ENCODE data around the gene NPVF. TPM values are rescaled to one million over a fixed set of nuclear protein-coding genes. Genes with fewer than 3 reads are reported as not detected.
A peak's percentile ranks its signal among the peaks of the same experiment; 100 is the strongest.

The NPVF gene
- total RNA-seq, 1 experiment from 2014 or later: not detected

DNA sequence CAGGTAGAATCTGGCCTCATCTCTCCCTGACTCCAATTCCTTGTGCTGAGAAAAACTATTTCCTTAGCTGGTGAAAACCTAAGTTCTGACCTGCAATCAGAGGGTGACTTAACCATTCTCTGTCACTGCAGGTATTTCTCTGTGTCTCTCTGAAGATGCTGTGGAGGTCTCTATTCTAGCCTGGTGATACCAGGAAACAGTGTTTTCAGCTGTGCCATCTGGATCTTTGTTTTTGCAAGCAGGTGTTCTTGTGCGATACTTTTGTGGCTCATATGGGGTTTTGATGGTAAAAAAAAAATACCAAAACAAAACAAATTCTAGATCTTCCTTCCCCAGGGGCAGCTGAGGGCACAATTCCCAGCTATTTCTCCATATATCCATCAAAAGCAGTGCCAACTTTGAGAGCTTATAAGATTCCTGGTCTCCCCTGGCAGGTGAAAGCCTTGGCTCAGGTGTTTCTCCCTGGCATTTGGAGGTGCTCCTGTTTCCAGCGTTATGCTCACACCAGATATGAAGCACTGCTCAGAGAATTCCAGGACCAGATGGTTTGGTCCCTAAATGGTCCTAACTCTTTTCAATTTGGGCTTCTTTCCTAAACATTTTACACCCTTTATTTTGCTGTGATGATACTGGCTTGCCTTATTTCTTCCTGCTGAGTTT, 9.9 kb upstream of the NPVF start:
- in situ Hi-C loops (cut with HindIII; ENCODE audit: low sequenced_read_pairs): no loop called here
- DNase-seq (ENCODE audit: low spot score): peak; percentile 90

DNA sequence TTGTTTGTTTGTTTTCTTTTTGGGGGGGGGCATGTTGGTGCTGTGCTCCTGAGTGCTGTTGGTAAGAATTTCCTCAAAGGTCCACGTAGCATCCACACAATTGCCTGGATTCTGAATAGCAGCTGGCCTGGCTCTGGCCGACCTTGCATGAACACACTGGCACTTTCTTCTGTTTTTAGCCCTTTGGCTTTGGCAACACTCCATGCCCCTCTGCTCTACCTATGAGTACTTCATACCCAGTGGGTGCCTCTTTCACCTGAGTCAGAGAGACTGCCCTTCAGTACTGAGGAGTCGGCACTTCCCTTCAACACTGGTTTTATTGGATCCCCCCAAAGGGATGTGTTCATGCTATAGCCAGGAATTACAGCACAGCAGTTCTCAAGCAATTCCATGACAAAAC, 7.2 kb upstream of the NPVF start:
- no peak for DNase-seq (ENCODE audit: low spot score)
- in situ Hi-C loops (cut with HindIII; ENCODE audit: low sequenced_read_pairs): no loop called here

DNA sequence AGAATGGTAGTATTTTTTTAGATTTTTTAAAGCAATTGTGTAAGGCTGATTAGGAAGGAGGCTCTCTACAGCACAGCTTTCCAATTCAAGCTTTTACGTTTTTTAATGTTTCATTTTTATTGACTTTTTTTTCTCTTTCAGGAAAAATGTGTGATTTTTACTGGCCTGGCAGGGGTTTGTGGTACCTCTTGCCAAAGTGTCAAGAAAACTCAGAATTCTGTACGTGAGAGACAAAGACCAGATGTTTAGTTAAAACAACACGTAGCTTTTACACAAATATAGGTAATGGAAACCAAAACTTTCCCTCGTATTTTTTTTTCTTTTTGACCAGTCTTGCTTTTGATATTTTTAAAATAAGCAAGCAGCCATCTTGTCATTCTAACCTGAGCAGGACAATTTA, 6.0 kb upstream of the NPVF start:
- in situ Hi-C loops (cut with HindIII; ENCODE audit: low sequenced_read_pairs): no loop called here
- no peak for DNase-seq (ENCODE audit: low spot score)

DNA sequence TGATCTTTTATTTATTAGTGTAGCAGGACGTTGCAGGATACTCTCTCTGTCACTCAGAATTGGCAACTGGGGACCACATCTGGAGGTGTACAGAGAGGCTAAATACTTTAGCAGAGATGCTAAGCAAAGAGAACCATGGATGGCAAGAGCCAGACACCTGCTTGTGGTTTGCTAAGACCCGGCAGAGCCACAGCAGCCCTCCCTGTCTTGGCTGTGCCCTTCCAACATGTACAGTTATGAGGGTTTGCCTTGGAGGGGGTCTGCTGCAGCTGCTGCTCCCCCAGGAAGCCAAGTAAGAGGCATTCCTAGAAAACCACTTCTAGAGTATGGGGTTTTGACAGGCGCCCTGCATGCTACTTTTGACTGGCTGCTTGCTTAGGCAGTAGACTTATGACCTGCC, 5.1 kb downstream of the NPVF start:
- DNase-seq (ENCODE audit: low spot score): no peak
- in situ Hi-C loops (cut with HindIII; ENCODE audit: low sequenced_read_pairs): no loop called here

DNA sequence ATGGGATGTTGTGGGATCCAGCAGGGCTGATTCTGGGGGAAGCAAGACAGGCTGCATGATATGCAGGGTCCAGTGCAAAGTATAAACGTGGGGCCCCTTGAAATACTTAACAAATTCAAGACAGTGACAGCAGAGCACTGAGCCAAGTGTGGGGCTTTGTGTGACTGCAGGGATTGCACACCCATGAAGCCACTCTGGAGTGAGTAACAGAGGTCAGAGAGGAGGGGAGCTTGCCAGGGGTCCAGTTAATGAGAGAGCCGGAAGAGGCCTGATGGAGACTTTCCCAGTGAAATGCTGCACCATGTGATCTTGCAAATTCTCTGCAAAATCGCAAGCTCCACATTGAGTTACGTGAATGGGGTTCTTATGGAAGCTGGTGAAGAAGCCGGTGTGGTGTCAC, 5.6 kb downstream of the NPVF start:
- no peak for DNase-seq (ENCODE audit: low spot score)
- in situ Hi-C loops (cut with HindIII; ENCODE audit: low sequenced_read_pairs): no loop called here

DNA sequence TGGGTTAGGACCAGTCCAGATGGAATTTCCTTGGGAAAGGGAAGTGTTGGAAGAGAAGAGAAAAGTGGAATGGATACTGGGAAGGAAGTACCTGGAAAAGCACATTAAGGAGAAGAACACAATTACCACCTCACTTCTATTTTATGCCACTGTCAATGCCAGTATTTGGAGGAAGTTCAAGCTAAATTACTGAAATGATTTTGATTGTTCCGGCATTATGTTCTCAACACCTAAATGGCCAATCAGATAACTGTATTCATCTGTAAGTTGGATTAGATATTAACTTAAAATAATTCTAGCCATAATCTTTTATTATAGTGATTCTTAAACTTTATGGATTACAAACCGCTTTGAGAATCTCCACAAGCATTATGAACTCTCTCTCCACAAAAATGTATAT, 7.3 kb downstream of the NPVF start:
- DNase-seq (ENCODE audit: low spot score): no peak
- in situ Hi-C loops (cut with HindIII; ENCODE audit: low sequenced_read_pairs): no loop called here

DNA sequence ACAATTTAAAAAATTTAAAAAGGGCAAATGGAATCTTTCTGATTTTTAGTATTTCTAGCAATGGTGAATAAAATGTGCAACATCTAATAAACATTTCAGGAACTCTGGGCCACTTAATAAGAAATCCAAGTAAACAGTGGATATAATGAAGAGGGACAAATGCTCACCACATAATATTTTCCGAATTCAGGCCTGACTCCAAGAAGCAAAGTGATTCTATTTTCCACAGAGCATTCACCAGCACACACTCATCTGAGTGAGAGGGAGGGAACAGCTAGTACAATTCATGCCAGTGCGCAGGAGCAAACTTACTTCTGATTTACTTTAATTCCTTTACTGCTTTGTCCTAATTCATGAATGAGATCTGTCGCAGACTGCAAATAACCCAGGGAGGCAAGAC, 10.1 kb downstream of the NPVF start:
- in situ Hi-C loops (cut with HindIII; ENCODE audit: low sequenced_read_pairs): no loop called here
- DNase-seq (ENCODE audit: low spot score): no peak

DNA sequence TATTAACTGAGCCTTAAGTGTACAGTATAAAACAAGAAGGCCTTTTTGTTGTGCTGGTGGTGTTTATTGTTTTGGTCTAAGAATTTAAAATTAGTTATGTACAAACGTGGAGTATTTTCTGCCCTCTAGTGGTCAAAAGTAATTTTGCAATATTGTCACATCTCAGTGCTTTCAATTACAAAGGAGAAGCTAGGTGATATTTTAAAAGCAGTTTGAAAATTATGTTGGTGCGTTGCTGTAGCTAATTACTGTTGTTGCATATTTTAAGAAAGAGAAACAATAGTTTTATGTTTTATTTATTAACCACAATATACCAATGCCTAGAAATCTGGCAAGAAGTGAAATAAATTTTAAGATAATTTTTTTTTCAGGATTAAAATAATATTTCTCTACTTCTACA, 11.4 kb downstream of the NPVF start:
- DNase-seq (ENCODE audit: low spot score): peak; percentile 84

DNA sequence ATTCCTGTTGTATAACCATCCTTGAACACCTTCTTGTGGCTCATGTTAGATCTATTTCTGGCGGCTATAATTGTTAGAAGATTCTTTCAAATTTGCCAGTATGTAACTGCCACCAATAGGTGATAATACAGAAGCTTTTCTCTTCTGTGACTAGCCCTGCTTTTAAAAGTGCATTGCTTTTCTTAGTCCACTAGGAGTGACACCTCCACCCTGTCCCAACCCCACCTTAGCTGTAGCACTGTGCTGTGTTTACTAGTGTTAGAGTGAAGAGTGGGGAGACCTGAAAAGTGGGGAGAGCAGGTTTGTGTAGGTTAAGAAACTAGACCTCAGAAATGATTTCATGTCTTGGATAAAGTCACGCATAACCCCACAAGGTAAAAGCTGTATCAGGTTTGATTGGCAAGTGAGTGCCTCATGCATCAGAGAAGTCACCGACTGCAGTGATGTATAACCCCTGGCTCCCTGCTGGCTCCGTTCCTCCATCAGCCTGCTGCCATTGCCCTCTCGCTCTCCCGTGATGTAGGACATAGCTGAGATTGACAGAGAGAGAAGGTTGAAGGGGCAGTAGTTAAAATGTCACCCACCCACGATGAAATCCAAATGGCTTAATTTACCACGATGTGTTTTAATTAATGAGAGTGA, 12.5 kb downstream of the NPVF start:
- in situ Hi-C loops (cut with HindIII; ENCODE audit: low sequenced_read_pairs): no loop called here
- no peak for DNase-seq (ENCODE audit: low spot score)

More for the DNA sequence above, 11.4 kb downstream of the NPVF start:
- in situ Hi-C loops (cut with HindIII; ENCODE audit: low sequenced_read_pairs): no loop called here

DNA sequence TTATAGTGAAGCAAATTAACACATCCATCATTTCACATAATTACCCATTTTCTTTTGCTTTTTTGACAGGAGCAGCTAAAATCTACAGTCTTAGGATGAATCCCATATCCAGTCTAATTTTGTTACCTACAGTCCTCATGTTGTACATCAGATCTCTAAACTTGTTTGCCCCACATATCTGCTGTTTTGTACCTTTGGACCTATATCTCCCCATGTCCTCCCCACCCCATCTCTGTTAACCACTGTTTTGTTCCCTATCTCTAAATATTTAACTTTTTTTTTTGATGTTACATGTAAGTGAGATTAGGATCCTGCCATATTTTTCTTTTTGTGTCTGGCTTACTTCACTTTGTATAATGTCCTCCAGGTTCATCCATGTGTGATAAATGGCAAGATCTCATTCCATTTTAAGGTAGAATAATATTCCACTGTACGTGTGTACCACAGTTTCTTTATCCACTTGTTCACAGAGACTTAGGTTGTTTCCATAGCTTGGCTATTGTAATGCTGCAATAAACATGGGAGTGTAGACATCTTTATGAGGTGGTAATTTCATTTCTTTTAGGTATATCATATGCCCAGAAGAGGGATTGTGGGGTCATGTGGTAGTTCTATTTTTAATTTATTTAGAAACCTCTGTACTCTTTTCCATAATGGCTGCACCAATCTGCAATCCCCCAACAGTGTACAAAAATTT, 19.6 kb downstream of the NPVF start:
- in situ Hi-C loops (cut with HindIII; ENCODE audit: low sequenced_read_pairs): no loop called here
- no peak for DNase-seq (ENCODE audit: low spot score)

DNA sequence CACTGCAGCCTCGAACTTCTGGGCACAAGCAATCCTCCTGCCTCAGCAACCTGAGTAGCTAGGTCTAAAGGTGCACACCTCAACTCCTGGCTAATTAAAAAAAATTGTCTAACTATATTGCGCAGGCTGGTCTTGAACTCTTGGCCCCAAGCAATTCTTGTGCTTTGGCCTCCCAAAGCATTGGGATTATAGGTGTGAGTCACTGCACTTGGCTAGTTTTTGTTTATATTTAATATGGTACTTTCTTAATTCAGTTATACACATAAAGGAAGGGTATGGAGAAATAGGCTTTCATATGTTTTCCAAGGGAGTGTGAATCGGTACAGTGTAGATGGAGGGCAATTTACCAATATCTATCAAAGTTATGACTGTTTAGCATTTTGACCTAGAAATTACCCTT, 20.4 kb downstream of the NPVF start:
- in situ Hi-C loops (cut with HindIII; ENCODE audit: low sequenced_read_pairs): no loop called here
- no peak for DNase-seq (ENCODE audit: low spot score)

DNA sequence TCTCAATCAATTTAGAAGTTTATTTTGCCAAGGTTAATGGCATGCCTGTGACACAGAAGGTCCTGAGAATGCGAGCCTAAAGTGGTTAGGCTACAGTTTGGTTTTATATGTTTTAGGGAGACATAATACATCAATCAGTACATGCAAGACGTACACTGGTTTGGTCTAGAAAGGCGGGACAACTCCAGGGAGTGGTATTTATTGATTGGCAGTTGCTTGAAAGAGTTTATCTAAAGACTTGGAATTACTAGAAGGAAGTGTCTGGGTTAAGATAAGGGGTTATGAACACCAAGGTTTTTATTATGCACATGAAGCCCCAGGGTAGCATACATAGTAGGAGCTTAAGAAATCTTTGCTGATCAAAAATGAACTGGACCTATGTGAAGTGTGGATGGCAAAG, 21.5 kb downstream of the NPVF start:
- in situ Hi-C loops (cut with HindIII; ENCODE audit: low sequenced_read_pairs): no loop called here
- DNase-seq (ENCODE audit: low spot score): no peak

DNA sequence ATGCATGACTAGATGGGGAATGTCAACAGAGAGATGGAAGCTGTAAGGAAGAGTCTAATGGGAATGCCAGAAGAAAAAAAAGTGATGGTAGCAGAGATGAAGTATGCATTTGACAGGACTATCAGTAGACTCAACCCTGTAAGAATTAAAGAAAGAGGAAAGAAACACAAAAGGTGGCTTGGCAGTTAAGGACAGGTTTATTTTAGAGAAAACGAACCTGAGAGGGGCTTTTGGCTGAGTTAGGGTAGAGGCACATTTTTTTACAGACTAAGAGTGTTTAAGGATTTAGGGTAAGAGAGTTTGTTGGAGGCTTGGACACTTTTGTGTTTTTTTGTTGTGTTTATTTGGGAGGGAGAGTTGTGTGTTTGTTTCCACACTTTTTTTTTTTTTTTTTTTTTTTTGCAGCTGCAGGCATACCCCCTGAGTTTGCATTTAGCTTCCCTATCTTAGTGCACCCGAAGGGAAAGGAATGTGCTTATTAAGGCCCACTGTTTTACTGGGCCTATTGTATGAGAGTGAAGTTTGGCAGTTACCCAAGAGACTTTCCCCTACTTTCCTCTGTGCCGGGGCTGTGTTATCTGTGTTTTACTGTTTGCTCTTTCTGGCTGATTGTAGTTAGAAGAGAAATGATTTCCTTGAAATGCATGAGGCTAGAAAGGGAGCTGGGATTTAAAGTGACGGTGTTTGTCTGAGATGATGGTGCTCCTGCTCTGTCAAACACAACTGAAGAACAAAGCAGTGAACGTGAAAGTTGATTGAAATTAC, 32.0 kb downstream of the NPVF start:
- in situ Hi-C loops (cut with HindIII; ENCODE audit: low sequenced_read_pairs): no loop called here

DNA sequence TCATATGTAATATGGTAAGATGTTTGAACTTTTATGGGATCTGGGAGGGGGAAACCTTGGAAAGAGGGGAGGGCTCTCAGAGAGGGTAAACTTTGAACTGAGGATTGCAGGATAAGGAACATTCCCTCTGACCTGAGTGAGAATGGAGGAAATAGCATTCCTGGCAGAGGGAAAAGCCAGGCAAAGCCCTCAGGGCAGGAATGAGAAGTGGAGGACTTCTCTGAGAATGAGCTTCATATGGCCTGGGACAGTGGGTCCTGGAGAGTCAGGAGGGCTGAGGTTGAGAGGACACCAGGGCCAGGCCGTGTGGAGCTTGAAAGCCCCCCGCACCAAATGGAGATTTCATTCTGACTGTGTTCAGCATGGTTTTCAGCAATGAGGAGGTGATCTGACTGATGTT, 34.2 kb downstream of the NPVF start:
- in situ Hi-C loops (cut with HindIII; ENCODE audit: low sequenced_read_pairs): no loop called here
- no peak for DNase-seq (ENCODE audit: low spot score)

More for the DNA sequence above, 32.0 kb downstream of the NPVF start:
- no peak for DNase-seq (ENCODE audit: low spot score)

DNA sequence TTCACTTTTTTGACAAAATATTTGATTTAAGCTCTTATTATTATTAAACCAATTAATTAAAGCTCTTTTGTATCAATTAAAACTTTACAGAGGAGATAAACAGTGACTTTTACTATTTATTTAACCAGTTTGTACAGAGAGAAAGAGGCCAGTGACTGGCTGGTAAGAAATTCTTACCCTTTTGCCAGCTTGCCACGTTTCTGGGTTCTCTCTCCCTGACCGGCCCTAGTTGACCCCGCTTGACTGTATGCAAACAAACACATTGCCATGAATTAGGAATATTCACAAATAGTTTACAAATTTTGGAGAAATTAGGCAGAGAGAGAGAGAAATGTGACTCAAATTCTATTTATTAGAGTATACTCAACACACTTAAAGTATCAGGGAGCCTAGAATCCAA, 36.2 kb downstream of the NPVF start:
- DNase-seq (ENCODE audit: low spot score): no peak
- in situ Hi-C loops (cut with HindIII; ENCODE audit: low sequenced_read_pairs): no loop called here

DNA sequence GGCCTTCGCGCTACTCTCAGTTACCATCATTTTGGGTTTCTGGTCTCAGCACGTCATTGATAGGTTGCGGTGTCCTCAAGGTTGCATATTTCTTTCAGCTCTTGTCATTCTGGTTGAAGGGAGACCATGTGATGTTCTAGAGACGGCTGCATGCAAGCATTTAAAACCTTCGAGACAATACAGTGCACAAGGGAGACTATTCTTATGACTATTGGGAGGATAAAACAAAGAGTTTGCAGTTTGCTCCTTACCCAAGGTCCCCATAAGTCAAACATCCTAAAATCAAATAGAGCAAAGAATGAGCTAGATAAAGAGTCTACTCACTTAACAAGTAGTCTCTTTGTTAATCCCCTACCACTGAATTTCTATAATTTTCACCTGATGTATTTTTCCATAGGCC, 39.1 kb downstream of the NPVF start:
- in situ Hi-C loops (cut with HindIII; ENCODE audit: low sequenced_read_pairs): no loop called here
- no peak for DNase-seq (ENCODE audit: low spot score)

DNA sequence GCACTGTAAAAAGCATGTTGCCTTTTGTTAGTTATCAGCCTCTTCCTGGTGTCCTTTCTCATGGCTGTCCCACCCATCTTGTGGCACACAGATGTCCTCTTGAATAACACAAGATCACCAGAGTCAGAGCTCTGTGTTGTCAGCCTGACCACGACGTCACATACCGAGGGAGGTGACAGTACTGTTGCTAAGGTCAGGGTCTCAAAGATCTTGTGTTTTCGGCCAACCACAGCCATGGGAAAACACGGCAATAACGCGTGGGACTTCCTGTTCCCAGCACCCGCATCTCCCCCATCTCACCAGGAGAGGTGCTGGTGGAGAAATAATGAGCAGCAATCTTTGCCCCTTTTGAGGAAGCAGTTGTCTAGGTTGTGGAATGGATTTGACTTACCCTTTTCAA, 40.4 kb downstream of the NPVF start:
- DNase-seq (ENCODE audit: low spot score): no peak
- in situ Hi-C loops (cut with HindIII; ENCODE audit: low sequenced_read_pairs): no loop called here

DNA sequence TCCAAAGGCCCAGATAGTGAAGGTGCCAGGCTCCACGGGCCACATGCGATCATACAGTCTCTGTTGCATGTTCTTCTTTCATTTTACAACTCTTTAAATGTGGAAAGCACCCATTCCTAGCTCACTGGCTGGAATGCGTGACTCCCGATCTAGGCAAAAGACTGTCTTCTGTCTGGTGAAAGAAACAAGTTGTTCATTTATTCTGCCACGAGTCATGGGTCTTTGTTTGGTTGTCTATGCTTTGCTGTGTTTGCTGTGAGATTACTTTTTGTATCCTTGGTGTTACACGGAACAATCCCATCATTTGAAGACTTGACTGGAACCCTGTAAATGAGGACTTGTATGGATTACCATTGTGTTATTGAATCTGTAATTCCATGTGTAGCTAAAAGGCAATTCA, 41.9 kb downstream of the NPVF start:
- no peak for DNase-seq (ENCODE audit: low spot score)
- in situ Hi-C loops (cut with HindIII; ENCODE audit: low sequenced_read_pairs): no loop called here

DNA sequence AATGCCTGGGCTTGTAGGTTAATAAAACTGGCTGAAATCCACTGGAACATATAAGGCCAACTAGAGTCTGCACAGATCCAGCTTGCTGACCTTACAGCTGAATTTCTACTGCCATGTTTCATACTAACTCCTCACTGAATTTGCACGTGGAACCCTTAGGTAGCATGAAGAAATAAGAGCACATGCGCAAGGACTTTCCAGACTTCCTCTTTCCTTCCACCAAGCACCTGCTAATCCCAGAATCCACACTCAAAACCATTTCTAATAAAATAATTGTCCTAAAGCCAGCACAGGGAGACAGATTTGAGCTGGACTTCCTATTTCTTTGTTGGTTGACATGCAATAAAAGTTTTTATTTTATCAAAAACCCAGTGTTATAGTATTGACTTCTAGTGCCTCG, 46.8 kb downstream of the NPVF start:
- no peak for DNase-seq (ENCODE audit: low spot score)
- in situ Hi-C loops (cut with HindIII; ENCODE audit: low sequenced_read_pairs): no loop called here

DNA sequence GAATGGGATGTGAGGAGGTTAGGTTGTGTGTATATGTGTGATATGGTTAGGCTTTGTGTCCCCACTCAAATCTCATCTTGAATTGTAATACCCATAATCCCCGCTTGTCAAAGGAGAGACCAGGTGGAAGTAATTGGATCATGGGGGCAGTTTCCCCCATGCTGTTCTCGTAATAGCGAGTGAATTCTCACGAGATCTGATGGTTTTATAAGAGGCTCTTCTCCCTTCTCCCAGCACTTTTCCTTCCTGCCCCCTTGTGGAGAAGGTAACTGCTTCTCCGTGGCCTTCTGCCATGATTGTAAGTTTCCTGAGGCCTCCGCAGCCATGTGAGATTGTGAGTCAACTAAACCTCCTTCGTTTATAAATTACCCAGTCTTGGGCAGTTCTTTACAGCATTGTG, 47.3 kb downstream of the NPVF start:
- in situ Hi-C loops (cut with HindIII; ENCODE audit: low sequenced_read_pairs): no loop called here

More for the DNA sequence above, 47.3 kb downstream of the NPVF start:
- DNase-seq (ENCODE audit: low spot score): no peak

Data from G401 (cell line).